ENCODE measurements around the gene AP2A2.

DNA sequence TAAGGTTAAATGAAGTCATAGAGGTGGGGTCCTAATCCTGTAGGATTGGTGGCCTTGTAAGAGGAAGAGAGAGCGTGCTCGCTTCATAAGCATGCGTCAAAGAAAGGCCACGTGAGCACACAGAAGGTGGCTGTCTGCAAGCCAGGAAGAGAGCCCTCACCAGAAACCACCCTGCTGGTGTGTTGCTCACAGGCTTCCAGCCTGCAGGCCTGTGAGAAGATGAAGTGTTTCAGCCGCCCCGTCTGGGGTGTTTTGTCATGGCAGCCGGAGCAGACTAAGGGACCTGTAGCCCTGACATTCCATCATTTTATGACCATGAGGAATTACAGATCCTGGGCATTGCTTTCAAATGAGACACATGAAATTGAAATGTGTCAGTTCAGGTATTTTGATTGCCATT is 32.4 kb downstream of the AP2A2 start:
- TF ChIP-seq POLR2AphosphoS5 (IDR thresholded peaks at IDR 0.05) = no peak
- TF ChIP-seq, protein P1, sequence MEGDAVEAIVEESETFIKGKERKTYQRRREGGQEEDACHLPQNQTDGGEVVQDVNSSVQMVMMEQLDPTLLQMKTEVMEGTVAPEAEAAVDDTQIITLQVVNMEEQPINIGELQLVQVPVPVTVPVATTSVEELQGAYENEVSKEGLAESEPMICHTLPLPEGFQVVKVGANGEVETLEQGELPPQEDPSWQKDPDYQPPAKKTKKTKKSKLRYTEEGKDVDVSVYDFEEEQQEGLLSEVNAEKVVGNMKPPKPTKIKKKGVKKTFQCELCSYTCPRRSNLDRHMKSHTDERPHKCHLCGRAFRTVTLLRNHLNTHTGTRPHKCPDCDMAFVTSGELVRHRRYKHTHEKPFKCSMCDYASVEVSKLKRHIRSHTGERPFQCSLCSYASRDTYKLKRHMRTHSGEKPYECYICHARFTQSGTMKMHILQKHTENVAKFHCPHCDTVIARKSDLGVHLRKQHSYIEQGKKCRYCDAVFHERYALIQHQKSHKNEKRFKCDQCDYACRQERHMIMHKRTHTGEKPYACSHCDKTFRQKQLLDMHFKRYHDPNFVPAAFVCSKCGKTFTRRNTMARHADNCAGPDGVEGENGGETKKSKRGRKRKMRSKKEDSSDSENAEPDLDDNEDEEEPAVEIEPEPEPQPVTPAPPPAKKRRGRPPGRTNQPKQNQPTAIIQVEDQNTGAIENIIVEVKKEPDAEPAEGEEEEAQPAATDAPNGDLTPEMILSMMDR (IDR thresholded peaks at IDR 0.05) = no peak
- no peak for TF ChIP-seq POLR2A (IDR thresholded peaks at IDR 0.05)
- TF ChIP-seq EP300 (IDR thresholded peaks at IDR 0.05) = no peak
